Keratinocyte (primary cell): ENCODE measurements around the gene NCK1. TPM values are rescaled to one million over a fixed set of nuclear protein-coding genes. Genes with fewer than 3 reads are reported as not detected.
"Not testable (repeated sequence)": the region's sequence is repeated elsewhere in the genome, so short reads cannot be mapped to it uniquely, and the experiment has no call there.

ENCODE experiments used
- DNase-seq: peaks from one replicate; pipeline ENCODE4 v3.0.0-alpha.2; 2011; ENCODE audit warnings: low read depth, missing footprints, low spot score
- FAIRE-seq: peaks from 2 replicates; lab custom pipeline; 2011; peaks lifted over from hg19 to GRCh38; lab: Jason Lieb, UNC
- H2AFZ ChIP-seq: 2 replicates; pipeline ENCODE4 v1.6.0; 2012; ENCODE audit warnings: low read length, control low read depth, inconsistent platforms; ENCODE audit not compliant: control insufficient read depth
- H3K27ac ChIP-seq: 2 replicates; pipeline ENCODE4 v1.5.1; 2011; ENCODE audit warnings: low read length; ENCODE audit not compliant: control insufficient read depth, insufficient read depth
- H3K27me3 ChIP-seq: 3 replicates; pipeline ENCODE4 v1.6.0; 2011; ENCODE audit warnings: low read length; ENCODE audit not compliant: control insufficient read depth, insufficient read depth; ENCODE audit errors: extremely low read depth
- H3K36me3 ChIP-seq, 2 experiments: 2 replicates in 1 of 2; 3 replicates in 1 of 2; pipeline ENCODE4 v1.5.1; 2011; ENCODE audit warnings: low read length in 2 of 2, mild to moderate bottlenecking in 1 of 2; ENCODE audit not compliant: control insufficient read depth in 2 of 2, insufficient read depth in 2 of 2; ENCODE audit errors: extremely low read depth in 1 of 2
- H3K4me1 ChIP-seq: 3 replicates; pipeline ENCODE4 v1.5.1; 2011; ENCODE audit warnings: low read length; ENCODE audit not compliant: control insufficient read depth, insufficient read depth; ENCODE audit errors: extremely low read depth
- H3K4me2 ChIP-seq: 3 replicates; pipeline ENCODE4 v1.6.0; 2011; ENCODE audit warnings: low read depth, low read length; ENCODE audit not compliant: control insufficient read depth, insufficient read depth; ENCODE audit errors: extremely low read depth
- H3K4me3 ChIP-seq, 3 experiments: fragments of 200-600 bp in 1 of 3; sonication (generic) in 1 of 3; 2 replicates in 2 of 3; 3 replicates in 1 of 3; pipeline ENCODE4 v1.5.1; 2011 to 2016; ENCODE audit warnings: low read length in 3 of 3, mild to moderate bottlenecking in 3 of 3, control low read depth in 2 of 3, inconsistent platforms in 1 of 3, low read depth in 1 of 3, mixed read lengths in 1 of 3, mixed run types in 1 of 3, moderate library complexity in 1 of 3; ENCODE audit not compliant: control insufficient read depth in 2 of 3, insufficient read depth in 2 of 3; ENCODE audit errors: extremely low read depth in 1 of 3
- H3K79me2 ChIP-seq: 2 replicates; pipeline ENCODE4 v1.6.0; 2012; ENCODE audit warnings: low read length; ENCODE audit not compliant: control insufficient read depth, insufficient read depth
- H3K9ac ChIP-seq: 3 replicates; pipeline ENCODE4 v1.6.0; 2011; ENCODE audit warnings: low read length; ENCODE audit not compliant: control insufficient read depth, insufficient read depth; ENCODE audit errors: extremely low read depth
- H3K9me1 ChIP-seq: 3 replicates; pipeline ENCODE4 v1.6.0; 2011; ENCODE audit warnings: low read length; ENCODE audit not compliant: control insufficient read depth, insufficient read depth; ENCODE audit errors: extremely low read depth
- H3K9me3 ChIP-seq: 2 replicates; pipeline ENCODE4 v1.5.1; 2012; ENCODE audit warnings: low read depth, low read length; ENCODE audit not compliant: control insufficient read depth
- H4K20me1 ChIP-seq: 3 replicates; pipeline ENCODE4 v1.6.0; 2011; ENCODE audit warnings: low read length; ENCODE audit not compliant: control insufficient read depth, insufficient read depth; ENCODE audit errors: extremely low read depth
- CTCF ChIP-seq, 3 experiments: IDR thresholded peaks in 1 of 3; conservative IDR thresholded peaks in 1 of 3; optimal IDR thresholded peaks in 1 of 3; 2 replicates in 2 of 3; 3 replicates in 1 of 3; pipeline versions ENCODE3 to v1.5.1; 2011; ENCODE audit warnings: low read length in 3 of 3, mild to moderate bottlenecking in 3 of 3, moderate library complexity in 2 of 3, control low read depth in 1 of 3, inconsistent platforms in 1 of 3; ENCODE audit not compliant: insufficient read depth in 2 of 3; ENCODE audit errors: extremely low read depth in 1 of 3
- EZH2 ChIP-seq: IDR thresholded peaks from one replicate; pipeline ENCODE4 v1.6.1; 2012; ENCODE audit warnings: inconsistent platforms, mild to moderate bottlenecking, low read length, moderate library complexity
- dilution Hi-C: fragments of 300-500 bp; cut with MboI; formaldehyde crosslinking; loops from one replicate; pipeline ENCODE4 v1.7.0; 2020; ENCODE audit warnings: low sequenced_read_pairs; ENCODE audit not compliant: extremely low pct_ligation_motif_present
- polyA plus RNA-seq, 5 experiments: library from polyadenylated mRNA; depleted of rRNA in 3 of 5; stranded (reverse) in 3 of 5; stranded (forward) in 1 of 5; unstranded in 1 of 5; fragments of >200 nt; gene quantifications; 1 replicate in 1 of 5; 2 replicates in 3 of 5; 3 replicates in 1 of 5; pipeline versions ENCODE4 v1.2.1 to v1.2.3, GENCODE V29; 2011 to 2012; ENCODE audit warnings: missing spikeins in 2 of 5, low read depth in 1 of 5, low replicate concordance in 1 of 5

The NCK1 gene
- polyA plus RNA-seq, 1 donor (not counting 4 experiments of a cell fraction or from before 2014, with no cell fraction given) = 57.9 TPM

GRCh38 chr3:136891934-136892855, 30.2 kb downstream of the NCK1 start:
- H3K9me3 ChIP-seq = peaks cover 8% of the 10 kb centered on the region
- H3K36me3 ChIP-seq = peaks cover 0 to 4% of the 10 kb centered on the region in 2 experiments
- peaks cover 14% of the 10 kb centered on the region for H3K4me1 ChIP-seq
- peaks cover 89% of the 10 kb centered on the region for H3K79me2 ChIP-seq
- dilution Hi-C loops = no loop called here
- TF ChIP-seq CTCF (optimal IDR thresholded peaks at IDR 0.05 in 1 of 3, IDR thresholded peaks at IDR 0.05 in 1 of 3, conservative IDR thresholded peaks at IDR 0.05 in 1 of 3; ENCODE audit: extremely low read depth in 1 of 3, insufficient read depth in 2 of 3, low read length in 3 of 3) = no peak
- TF ChIP-seq EZH2 = no peak
- no peak overlapping the region for H3K9ac ChIP-seq
- no peaks in the 10 kb centered on the region for H4K20me1 ChIP-seq
- DNase-seq (no peak), FAIRE-seq (no peak)
- H3K27me3 ChIP-seq = no peaks in the 10 kb centered on the region
- no peak overlapping the region for H3K27ac ChIP-seq
- no peak overlapping the region for H2AFZ ChIP-seq
- no peak overlapping the region for H3K4me3 ChIP-seq
- no peaks in the 10 kb centered on the region for H3K9me1 ChIP-seq
- no peak overlapping the region for H3K4me2 ChIP-seq

DNA sequence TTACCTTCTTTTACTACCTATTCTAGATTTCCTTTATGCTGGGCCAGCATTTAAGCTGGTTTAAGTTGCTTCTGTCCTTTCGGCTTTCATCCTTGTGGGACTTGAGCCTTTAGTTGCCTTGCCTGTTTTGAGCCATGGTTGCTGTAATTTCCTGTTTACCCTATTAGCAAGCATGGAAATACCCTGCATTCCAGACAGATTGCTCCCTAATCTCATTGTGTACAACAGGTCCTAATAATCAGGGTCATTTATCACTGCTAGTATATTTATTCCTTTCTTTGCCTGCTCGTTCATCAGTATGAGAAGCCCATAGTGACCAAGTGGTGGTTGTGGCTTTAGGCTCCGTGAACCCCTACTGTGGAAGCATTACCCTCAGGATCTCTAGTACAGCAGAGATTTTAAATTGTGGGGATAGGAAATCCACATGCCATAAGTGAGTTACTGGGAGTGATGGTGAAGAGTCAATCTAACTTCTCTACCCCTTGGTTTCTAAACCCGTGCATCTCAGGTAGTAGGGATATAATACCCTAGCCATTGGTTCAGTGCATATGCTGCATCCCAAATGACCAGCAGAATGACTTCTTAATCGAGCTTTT, 31.9 kb downstream of the NCK1 start:
- no peaks in the 10 kb centered on the region for H3K9me1 ChIP-seq
- peaks cover 0 to 4% of the 10 kb centered on the region in 2 experiments for H3K36me3 ChIP-seq
- H4K20me1 ChIP-seq = no peaks in the 10 kb centered on the region
- no peaks in the 10 kb centered on the region for H3K27me3 ChIP-seq
- H3K9ac ChIP-seq = no peak overlapping the region
- peaks cover 89% of the 10 kb centered on the region for H3K79me2 ChIP-seq
- peak overlapping the region; percentile 56 for H3K27ac ChIP-seq
- peaks cover 8% of the 10 kb centered on the region for H3K9me3 ChIP-seq
- TF ChIP-seq EZH2 (no peak), CTCF (optimal IDR thresholded peaks at IDR 0.05 in 1 of 3, IDR thresholded peaks at IDR 0.05 in 1 of 3, conservative IDR thresholded peaks at IDR 0.05 in 1 of 3; ENCODE audit: extremely low read depth in 1 of 3, insufficient read depth in 2 of 3, low read length in 3 of 3) (no peak)
- peak; percentile 65 for FAIRE-seq
- DNase-seq = no peak
- H2AFZ ChIP-seq = no peak overlapping the region
- H3K4me1 ChIP-seq = peaks cover 14% of the 10 kb centered on the region
- H3K4me2 ChIP-seq = peak overlapping the region; percentile 62
- dilution Hi-C loops = no loop called here
- H3K4me3 ChIP-seq = no peak overlapping the region

DNA sequence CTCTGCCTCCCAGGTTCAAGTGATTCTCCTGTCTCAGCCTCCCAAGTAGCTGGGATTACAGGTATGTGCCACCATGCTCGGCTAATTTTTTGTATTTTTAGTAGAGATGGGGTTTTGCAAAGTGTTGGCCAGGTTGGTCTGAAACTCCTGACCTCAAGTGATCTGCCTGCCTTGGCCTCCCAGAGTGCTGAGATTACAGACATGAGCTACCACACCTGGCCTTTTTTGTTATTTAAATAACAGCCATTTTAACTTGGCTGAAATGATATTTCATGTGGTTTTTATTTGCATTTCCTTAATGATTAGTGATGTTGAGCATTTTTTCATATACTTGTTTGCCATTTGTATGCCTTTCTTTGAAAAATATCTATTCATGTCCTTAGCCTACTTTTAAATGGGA, 35.2 kb downstream of the NCK1 start:
- not testable (repeated sequence) for H3K4me2 ChIP-seq, H4K20me1 ChIP-seq

More for the DNA sequence above, 35.2 kb downstream of the NCK1 start:
- H3K27ac ChIP-seq, H2AFZ ChIP-seq, H3K9ac ChIP-seq, FAIRE-seq, DNase-seq, H3K36me3 ChIP-seq, dilution Hi-C loops, H3K9me3 ChIP-seq, H3K9me1 ChIP-seq, H3K4me3 ChIP-seq, H3K27me3 ChIP-seq: not testable (repeated sequence)
- Histone ChIP-seq H3K4me1 (peaks cover 14% of the 10 kb centered on the region), H3K79me2 (peaks cover 88% of the 10 kb centered on the region)
